Measurements from ENCODE around the gene CPHXL2. TPM values are rescaled to one million over a fixed set of nuclear protein-coding genes. Genes with fewer than 3 reads are reported as not detected.

The CPHXL2 gene
- total RNA-seq, 1 donor from 2014 or later = not detected

- Mint-ChIP-seq H3K27ac (ENCODE audit: unreplicated experiment) (no peak overlapping the region), H3K27me3 (ENCODE audit: unreplicated experiment) (no peaks in the 10 kb centered on the region)
Measured at GRCh38 chr16:75660321-75660720, 16.5 kb downstream of the CPHXL2 start.

GRCh38 chr16:75658175-75658574 is 18.6 kb downstream of the CPHXL2 start:
- Mint-ChIP-seq H3K4me1 (ENCODE audit: unreplicated experiment) (peaks cover 13% of the 10 kb centered on the region), H3K27me3 (ENCODE audit: unreplicated experiment) (no peaks in the 10 kb centered on the region), H3K9me3 (ENCODE audit: unreplicated experiment) (no peaks in the 10 kb centered on the region), H3K4me3 (ENCODE audit: unreplicated experiment) (no peak overlapping the region), H3K27ac (ENCODE audit: unreplicated experiment) (no peak overlapping the region), H3K36me3 (ENCODE audit: unreplicated experiment) (peaks cover 41% of the 10 kb centered on the region)
- no peak for TF ChIP-seq CTCF (IDR thresholded peaks at IDR 0.05)
- DNase-seq (ENCODE audit: extremely low spot score, unreplicated experiment) = no peak

More at GRCh38 chr16:75660321-75660720, 16.5 kb downstream of the CPHXL2 start:
- TF ChIP-seq CTCF (IDR thresholded peaks at IDR 0.05) = no peak
- Mint-ChIP-seq H3K36me3 (ENCODE audit: unreplicated experiment) (peaks cover 34% of the 10 kb centered on the region), H3K4me1 (ENCODE audit: unreplicated experiment) (no peaks in the 10 kb centered on the region), H3K4me3 (ENCODE audit: unreplicated experiment) (no peak overlapping the region), H3K9me3 (ENCODE audit: unreplicated experiment) (no peaks in the 10 kb centered on the region)
- no peak for DNase-seq (ENCODE audit: extremely low spot score, unreplicated experiment)

- Mint-ChIP-seq H3K4me1 (ENCODE audit: unreplicated experiment) (peaks cover 45% of the 10 kb centered on the region), H3K36me3 (ENCODE audit: unreplicated experiment) (peaks cover 38% of the 10 kb centered on the region), H3K27ac (ENCODE audit: unreplicated experiment) (peak overlapping the region; percentile 73), H3K27me3 (ENCODE audit: unreplicated experiment) (no peaks in the 10 kb centered on the region), H3K9me3 (ENCODE audit: unreplicated experiment) (no peaks in the 10 kb centered on the region), H3K4me3 (ENCODE audit: unreplicated experiment) (no peak overlapping the region)
- DNase-seq (ENCODE audit: extremely low spot score, unreplicated experiment) = no peak
- no peak for TF ChIP-seq CTCF (IDR thresholded peaks at IDR 0.05)
Measured at GRCh38 chr16:75653922-75654321, 22.9 kb downstream of the CPHXL2 start.

GRCh38 chr16:75648265-75649076 is 28.3 kb downstream of the CPHXL2 start:
- no peak for TF ChIP-seq CTCF (IDR thresholded peaks at IDR 0.05)

GRCh38 chr16:75647492-75648264 is 29.1 kb downstream of the CPHXL2 start, which contains the start of the genes KARS1 and TERF2IP:
TSS of gene KARS1 (minus strand) at chr16:75647665. CDS start at chr16:75647639, 26 bp downstream.
TSS of gene TERF2IP (plus strand) at chr16:75647773. CDS start at chr16:75647883, 110 bp downstream.
- Mint-ChIP-seq H3K9me3 (ENCODE audit: unreplicated experiment) (no peaks in the 10 kb centered on the region), H3K4me3 (ENCODE audit: unreplicated experiment) (peak within 1 kb of the TSS; percentile 92), H3K27ac (ENCODE audit: unreplicated experiment) (peak within 1 kb of the TSS; percentile 98), H3K4me1 (ENCODE audit: unreplicated experiment) (peaks cover 53% of the 10 kb centered on the region), H3K27me3 (ENCODE audit: unreplicated experiment) (no peaks in the 10 kb centered on the region), H3K36me3 (ENCODE audit: unreplicated experiment) (peaks cover 10% of the 10 kb centered on the region)
- DNase-seq (ENCODE audit: extremely low spot score, unreplicated experiment) = peak; percentile 96
- TF ChIP-seq CTCF (IDR thresholded peaks at IDR 0.05) = no peak

More at GRCh38 chr16:75648265-75649076, 28.3 kb downstream of the CPHXL2 start:
- Mint-ChIP-seq H3K27me3 (ENCODE audit: unreplicated experiment) (no peaks in the 10 kb centered on the region), H3K9me3 (ENCODE audit: unreplicated experiment) (no peaks in the 10 kb centered on the region), H3K4me3 (ENCODE audit: unreplicated experiment) (peak overlapping the region; percentile 92), H3K27ac (ENCODE audit: unreplicated experiment) (peak overlapping the region; percentile 98), H3K4me1 (ENCODE audit: unreplicated experiment) (peaks cover 61% of the 10 kb centered on the region), H3K36me3 (ENCODE audit: unreplicated experiment) (peaks cover 10% of the 10 kb centered on the region)
- DNase-seq (ENCODE audit: extremely low spot score, unreplicated experiment) = peak; percentile 93
